ENCODE measurements around the gene AQP12B.

AQP12B gene

DNA sequence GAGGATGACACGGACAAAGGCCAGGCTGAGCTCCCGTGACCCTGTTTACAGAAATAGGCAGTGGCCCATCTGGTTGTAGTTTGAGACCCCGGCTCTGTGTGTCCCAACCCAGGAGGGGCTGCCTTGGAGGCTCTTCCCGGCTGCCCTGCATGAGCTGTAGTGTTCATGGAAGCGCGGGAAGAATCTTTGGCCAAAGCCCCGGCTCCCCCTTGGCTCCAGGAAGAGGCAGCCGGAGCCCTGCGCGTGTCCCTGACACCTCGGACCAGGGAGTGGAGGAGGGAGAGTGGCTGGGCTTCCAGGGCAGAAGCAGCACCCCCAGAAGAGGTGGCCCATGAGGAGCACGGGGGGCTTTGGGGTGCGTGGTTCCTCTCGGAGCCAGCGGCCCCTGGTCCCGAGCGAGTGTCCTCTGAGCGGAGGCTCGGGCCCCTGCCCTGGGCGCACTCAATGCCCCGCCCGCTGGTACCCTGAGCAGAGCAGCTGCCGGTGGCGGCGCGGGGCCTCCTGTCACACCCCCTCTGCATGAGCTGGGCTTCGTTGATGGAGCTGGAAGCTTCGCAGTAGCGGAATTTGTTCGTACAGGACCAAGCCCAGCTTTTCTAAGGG, 35.7 kb downstream of the AQP12B start:
- DNase-seq: no peak

DNA sequence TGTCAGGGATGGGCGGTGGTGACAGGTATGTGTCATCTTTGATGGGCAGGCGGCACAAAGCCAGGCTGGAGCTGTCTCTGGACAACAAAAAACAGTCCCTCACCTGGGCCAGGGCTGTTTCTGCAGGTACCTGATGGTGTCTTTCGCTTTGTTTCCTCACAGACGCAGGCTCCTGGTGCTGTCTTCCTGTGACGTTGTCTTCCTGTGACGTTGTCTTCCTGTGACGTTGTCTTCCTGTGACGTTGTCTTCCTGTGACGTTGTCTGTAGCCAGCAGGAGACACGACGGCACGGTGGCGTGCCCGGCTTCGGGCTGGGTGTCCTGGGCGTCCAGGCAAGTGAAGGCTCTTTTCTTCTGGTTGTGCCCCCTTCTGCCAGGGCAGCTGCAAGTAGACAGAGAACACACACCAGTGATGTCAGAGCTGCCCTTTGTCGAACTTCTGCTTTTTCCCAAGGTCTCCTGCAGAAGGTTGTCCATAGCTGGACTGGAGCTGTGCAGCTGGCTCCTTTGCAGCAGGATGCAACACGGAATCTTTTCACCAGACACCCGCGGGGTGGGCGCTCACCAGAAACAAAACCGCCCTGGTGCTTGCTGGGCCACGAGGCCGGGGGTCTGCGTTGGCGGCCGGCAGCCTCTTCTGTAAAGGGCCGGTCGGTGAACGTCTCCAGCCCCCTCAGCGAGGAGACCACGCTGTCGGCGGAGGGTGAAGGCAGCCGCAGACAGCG, 36.3 kb downstream of the AQP12B start:
- no peak for DNase-seq

DNA sequence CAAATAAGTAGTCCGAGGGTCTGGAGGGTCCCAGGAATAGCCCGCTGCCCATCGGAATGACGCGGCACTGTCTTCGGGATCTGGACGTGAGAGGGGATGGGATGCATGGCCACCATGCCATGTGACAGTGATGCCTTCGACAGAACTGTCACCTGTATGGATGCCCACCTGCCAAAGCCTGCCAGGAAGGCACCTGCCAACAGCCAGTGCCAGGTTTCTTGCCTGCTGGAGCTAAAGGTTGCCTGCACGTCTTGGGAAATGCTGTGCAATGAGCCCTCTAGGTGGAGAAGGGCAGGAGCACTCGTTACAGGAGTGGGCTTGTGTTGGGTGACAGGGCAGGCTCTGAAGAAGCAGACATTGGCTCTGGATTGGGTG, 36.9 kb downstream of the AQP12B start:
- DNase-seq: no peak

DNA sequence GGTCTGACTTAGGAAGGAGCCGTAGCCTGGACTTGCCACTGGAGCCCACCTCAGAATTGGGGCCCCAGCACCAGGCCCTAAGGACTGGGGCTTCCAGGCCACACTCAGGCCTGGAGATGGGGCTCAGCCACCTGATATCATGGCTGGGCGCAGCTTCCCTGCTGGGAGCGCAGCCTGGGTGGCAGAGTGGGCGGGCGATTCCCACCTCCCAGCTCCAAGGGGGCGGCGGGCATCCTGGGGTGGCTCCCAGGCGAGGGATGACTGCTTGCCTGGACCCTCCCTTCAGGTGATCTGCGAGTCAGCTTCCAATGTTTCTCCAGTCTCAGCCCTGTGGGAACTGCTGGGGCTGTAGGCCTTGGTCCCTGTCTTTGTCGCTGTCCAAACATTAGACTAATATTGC, 37.3 kb downstream of the AQP12B start:
- no peak for DNase-seq

DNA sequence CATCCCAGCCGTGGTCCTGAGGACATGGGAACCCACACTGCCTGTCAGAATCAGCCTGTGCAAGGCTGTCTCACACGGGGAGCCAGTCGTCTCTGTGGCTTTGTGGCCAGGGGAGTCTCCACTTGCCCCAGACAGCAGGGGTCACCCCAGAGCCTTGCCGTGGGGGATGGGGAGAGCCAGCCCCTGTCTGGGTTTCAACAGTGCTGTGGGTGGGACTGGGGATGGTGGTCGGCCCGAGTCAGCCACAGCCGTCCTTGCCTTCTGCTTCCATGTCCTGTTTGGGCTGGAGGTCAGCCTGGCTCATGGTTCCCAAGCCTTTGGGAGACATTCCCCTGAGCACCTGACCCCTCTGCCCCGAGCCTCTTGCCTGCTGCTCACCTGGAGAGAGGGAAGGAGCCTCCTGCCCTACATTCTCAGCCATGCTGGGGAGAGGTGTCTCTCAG, 37.8 kb downstream of the AQP12B start:
- no peak for DNase-seq

DNA sequence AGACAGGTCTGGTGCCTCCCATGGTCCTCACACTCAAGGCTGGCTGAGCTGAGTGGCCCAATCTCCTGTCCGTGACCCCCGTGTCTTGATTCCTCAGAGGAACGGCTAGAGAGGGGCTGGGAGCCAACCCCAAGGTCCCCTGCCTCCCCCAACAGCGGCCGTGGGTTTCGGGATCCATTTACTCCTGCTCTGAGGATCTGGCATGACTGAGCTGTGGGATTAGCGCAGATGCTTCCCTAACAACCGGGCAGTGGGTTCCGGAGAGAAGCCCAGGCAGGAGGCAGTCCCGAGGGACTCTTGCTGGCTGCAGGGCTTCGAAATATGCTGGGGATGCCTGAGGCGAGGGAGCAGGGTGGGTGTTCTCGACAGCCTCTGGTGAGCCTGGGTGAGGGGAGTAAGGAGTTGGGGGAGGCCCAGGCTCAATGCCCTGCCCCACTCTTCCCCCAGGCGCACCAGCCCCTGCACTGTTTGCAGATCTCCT, 38.5 kb downstream of the AQP12B start:
- no peak for DNase-seq

DNA sequence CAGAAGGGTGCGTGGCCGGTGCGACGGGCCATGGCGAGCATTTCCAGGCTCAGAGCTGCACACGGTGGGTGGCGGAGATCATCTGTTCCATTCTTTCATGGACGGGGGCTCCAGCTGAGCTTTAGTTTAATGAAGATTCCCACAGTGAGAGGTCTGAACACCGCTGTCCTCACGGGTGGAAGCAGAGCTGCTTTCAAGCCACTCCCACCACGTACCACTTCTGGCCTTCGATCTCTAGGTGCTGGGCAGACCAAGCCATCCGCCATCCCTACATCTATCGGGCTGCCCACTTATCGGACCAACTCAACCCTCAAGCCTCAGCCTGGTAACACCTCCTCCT, 38.9 kb downstream of the AQP12B start:
- DNase-seq: no peak

DNA sequence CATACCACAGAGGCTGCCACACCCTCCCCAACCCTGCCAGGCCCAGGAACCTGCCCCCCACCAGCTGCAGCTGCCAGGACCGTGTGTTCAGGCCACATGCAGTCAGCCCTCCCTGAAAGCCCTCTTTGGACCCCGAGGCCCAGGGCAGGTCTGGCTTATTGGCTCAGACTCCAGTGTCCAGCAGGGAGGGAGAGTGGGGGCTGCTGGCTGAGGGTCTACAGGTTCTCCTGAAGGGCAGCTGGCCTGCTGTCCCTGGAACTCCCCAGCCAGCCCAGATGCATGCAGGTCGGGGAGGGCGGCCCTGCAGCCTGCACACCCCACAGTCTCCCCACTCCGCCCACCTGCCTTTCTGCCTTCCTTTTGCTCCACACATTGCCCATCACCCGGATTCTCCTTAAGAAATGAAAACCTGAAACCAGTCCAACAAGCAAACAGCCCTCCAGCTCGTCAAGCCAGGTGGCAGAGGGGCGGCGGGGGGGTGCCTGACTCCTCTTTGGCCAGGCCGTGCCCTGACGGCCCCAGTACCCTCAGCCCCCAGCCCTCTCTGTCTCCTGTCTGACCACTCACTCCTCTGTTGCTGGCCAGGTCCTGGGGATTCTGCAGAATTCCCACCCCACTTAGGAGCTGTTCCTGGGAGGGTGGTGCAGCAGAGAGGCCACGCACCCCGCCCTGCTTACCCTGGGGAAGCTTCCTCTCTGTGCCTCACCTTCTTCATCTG, 39.4 kb downstream of the AQP12B start:
- DNase-seq: no peak

DNA sequence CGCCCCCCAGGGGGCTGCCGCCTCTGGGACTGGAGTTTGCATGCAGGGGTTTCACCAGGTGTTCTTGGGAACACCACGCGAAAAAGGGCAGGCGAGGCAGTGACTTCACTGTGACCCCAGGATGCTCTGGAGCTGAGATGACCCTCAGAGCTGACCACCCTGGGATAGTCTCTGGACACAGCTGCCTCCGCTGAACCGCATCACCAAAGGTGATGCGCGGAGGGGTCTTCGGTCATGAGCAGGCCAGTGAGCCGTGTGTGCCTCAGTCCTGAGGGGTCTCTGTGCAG, 39.9 kb downstream of the AQP12B start:
- no peak for DNase-seq

DNA sequence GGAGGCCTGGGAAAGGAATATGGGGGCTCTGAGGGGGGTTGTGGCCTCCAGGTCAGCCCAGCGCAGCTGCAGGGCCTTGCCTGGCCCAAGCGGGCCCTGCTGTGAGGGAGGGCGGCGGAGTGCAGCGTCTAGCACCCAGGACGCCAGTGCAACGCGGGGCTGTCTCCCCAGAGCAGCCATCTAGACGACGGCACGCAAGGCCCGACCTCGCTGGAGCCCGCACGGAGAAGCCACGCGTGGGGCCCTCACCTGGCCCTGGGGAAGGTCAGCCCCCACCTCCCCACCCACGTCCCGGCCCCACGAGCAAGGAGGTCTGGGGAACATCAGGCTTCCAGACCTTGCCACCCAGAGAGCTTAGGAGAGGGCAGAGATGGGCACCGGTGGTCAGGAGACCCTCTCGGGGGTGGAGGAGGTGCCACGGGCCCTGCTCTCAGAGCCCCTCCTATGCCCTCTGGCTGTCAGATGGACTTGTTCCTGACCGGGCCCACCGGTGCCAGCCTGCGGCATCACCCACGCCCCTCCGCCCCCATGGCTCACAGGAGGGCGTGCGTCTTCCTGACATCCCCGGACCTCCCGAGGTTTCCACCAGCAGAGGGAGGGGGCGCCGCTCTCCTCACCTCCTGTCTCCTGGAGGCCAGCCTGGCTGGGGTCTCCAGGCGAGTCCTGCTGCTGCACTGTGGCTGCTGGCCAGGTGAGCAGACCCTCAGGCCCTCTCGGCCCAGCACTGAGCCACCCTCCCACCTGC, 40.5 kb downstream of the AQP12B start:
- DNase-seq: no peak

DNA sequence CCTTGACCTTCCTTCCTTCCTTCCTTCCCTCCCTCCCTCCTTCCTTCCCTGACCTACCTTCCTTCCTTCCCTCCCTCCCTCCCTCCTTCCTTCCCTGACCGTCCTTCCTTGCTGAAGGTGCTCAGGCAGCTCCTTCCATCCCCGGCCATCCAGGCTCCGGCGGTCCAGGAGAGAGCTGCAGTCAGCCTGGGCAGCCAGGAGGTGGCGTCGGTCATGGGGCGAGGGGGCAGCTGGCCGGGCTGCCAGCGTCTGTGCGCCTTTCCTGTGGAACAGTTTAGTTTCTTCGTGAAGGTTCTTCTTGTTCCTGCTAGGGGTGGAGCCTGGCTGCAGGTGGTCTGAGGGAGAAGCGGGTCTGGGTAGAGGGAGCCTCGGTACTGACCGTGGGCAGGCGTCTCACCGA, 41.7 kb downstream of the AQP12B start:
- DNase-seq: no peak

DNA sequence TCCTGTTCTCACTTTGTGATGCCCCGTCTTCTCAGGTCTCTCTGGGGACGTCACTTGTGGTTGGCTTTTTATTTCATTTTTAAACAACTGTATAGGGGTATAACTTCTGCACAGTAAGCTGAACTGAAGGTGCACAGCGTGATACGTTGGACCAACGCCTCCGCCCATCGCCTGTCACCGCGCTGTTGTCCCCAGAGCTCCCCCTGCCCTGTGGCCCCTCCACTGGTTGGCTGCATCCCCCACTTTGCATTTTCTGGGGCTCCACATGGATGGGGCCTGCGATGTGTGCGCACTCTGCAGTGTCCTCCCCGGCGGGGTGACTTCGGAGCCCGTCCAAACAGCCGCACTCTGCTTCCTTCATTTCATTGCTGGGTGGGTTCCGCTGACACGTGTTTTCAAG, 43.1 kb downstream of the AQP12B start:
- no peak for DNase-seq

DNA sequence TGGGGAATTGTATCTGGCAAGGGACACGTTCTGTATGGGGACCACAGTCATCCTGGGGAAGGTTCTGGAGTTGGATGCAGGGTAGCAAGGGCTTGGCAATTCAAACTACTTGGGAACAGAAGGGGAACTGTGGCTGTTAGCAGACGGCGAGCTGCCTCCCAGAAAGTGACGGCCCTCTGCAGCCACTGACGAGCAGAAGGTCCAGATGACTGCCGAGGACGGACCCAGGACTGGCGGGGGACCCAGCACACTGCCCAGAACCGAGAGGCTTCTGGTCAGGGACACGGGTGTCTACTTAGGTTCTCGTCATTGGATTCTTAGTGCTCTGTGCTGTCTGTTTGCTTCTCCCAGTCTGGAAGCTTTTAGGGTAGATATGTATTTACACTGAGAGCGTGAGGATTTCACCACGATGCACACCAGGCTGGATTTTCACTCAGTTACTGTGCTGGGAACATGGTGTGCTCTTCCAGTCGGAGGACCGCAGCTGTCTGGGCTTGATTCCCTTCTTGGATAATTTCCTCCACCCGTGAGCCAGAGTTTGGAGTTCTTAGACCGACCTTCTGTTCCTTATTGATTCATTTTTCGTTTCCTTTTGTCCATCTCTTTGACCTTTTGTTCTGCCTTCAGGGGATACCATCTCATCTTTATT, 44.0 kb downstream of the AQP12B start:
- no peak for DNase-seq

DNA sequence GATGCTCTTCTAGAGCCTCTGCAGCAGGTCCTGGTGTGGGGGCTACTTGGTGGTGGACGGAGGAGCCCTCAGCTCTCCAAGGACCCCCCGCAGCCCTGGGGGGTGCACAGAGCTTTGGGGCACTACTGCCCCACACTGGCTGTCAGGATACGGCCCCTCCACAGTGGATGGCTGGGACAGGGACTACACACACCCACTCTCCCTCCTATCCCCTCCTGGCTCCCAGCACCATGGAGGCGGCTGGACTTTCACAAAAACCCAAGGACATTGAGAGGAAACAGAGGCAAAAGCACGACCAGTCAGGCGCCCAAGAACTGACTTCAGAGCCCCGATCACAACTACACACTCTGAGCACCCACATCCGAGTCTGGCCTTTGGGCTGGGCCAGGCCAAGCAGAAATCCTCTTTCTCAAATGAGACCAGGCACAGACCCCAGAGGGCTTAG, 44.8 kb downstream of the AQP12B start:
- no peak for DNase-seq

DNA sequence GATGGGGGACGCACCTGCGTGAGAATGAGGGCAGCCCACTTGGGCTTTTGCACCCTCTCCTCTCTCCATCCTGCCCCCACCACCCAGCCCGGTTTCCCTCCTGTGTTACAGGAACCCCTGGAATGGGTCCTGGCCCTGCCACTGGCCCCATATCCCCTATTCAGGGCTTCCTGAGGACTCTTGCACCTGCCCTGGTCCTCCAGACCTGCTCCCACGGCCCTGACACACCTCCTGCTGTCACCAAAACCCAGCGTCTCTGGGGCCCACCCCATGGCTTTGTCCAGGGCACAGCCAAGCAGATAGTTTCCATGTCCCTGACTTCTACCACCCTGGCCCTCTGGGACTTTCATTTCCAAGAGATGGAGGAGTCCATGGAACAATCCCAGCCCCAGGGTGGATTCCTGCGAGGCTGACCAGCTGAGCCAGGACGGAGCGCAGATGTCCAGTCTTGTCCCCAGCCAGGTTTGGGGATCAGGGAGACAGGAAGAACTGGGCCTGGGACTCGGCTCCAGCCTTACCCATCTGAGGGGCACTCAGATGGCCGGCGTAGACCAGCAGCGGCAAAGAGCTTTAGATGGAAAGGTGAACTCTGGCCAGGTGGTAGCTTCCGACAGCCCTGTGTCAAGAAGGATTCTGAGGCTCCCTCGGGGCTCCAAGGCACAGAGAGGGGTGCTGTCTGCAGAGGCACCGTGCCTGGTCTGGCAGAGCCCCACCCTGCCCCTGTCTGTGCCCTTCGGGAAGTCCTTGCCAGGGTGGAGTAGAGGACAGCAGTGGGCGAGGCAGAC, 45.4 kb downstream of the AQP12B start:
- no peak for DNase-seq

DNA sequence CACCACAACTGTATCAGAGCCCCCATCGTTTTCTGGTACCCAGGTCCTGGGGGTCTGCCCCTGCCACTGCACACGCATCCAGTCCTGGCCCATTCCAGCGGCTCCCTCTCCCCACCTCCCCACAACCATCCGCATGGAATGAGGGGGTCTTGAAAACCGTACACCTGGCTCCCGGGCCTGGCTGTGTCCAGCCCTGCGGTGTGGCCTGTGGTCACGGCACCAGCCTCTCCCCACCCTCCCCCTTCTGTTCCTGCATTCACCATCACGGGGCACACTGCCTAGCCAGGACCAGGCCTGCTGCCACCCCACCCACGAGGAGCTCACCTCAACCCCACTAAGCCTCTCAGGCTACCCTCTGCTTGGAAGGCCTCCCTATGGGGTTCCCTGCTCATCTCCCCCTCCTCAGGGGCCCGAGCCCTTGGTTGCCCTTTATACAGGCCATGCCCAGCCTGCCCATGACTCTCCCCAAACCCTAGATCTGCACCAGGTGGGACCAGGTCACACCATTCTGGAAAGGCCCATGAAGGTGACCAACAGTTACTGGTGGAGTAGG, 46.0 kb downstream of the AQP12B start:
- DNase-seq: no peak

DNA sequence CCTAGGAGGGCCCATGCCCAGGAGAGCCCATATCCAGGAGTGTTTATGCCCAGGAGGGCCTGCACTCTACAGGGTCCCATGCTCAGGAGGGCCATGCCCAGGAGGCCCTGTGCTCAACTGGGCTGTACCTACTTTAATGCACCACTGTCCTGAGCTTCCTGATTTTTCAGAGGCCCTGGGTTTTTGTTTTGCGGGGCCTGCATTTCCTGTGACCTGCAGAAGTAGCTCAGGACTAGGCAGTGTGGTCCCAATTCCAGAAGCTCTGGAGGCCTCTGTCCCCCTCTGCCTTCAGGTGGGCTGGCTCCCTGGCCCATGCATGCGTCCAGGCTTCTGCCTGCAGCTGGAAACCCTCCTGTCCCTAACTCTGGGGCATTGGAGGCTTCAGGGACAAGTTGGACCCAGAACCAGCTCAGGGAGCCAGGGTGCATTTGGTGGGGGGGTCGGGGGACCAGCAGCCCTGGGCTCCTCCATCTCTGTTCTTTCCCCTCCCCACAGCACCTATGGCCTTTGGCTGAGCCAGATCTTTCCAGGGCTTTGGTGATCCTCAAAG, 46.6 kb downstream of the AQP12B start:
- no peak for DNase-seq

DNA sequence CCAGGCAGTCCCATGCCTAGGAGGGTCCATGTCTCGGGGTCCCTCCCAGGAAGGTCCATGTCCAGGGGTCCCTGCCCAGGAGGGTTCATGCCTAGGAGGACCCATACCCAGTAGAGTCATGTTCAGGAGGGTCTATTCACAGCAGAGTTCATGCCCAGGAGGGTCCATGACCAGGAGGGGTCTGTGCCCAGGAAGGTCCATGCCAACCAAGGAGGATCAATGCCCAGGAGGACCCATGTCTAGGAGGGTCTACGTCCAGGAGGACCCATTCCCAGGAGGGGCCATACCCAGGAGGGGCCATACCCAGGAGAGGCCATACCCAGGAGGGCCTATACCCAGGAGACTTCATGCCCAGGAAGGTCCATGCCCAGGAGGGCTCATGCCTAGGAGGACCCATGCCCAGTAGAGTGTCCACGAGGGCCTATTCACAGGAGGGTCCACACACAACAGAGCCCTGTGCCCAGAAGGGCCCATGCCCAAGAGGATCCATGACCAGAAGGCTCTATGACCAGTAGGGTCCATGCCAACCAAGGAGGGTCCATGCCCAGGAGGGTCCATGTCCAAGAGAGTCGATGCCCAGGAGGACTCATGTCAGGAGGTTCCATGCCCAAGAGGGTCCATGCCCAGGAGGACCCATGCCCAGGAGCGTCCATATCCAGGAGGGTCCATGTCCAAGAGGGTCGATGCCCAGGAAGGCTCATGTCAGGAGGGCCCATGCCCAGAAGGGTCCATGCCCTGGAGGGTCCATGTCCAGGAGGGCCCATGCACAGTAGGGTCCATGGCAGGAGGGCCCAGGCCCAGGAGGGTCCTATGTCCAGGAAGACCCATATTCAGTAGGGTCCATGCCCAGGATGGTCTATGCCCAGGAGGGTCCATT, 47.3 kb downstream of the AQP12B start:
- no peak for DNase-seq

DNA sequence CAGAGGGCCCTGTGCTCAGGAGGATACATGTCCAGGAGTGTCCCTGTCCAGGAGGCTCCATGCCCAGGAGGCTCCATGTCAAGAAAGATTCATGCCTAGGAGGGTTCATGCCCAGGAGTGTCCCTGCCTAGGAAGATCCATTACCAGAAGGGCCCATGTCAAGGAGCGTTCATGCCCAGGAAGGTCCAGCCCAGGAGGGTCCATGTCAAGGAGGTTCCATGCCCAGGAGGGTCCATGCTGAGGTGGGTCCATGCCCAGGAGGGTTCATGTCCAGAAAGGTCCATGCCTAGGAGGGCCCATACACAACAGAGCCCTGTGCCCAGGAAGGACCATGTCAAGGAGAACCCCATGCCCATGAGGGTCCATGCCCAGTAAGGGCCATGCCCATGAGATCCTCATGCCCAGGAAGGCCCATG, 50.4 kb downstream of the AQP12B start:
- no peak for DNase-seq

DNA sequence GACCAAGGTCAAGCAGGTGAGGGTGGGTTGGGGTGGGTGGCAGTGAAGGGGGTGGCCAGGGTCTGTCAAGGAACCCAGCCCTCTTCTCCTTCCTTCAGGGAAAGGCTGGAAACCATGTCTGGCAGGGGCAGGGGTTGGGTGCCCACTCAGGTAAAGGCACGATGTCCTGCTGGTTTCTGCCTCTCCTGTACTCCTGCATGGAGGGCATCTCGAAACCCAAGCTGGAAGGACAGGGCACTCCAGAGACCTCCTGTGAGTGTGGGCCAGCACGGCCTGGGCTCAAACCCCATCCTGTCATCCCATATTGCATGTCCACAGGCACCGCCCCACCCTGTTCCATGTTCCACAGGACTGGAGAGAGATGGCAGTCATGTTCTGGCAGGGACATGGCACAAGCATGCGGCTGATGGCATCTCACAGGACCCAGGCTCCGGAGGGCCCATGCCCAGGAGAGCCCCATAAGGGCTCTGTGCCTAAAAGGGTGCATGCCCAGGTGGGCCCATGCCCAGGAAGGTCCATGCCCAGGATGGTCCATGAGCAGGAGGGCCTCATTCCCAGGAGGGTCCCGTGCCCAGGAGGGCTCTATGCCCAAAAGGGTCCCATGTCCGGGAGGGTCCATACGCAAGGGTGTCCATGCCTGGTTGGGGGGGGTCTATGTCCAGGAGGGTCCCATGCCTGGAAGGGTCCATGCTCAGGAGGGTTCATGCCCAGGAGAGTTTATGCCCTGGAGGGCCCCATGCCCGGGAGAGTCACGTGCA, 51.0 kb downstream of the AQP12B start:
- no peak for DNase-seq

Measured in fibroblast of upper back skin (primary cell).